ENCODE data around the gene MAT2A.

Gene MAT2A

GRCh38 chr2:85538507-85539360, at the start of gene MAT2A:
Gene MAT2A (plus strand): TSS chr2:85539168. CDS start chr2:85539288, 120 bp downstream.
- DNase-seq: peak; percentile 66 to 99 (median 97)

DNA sequence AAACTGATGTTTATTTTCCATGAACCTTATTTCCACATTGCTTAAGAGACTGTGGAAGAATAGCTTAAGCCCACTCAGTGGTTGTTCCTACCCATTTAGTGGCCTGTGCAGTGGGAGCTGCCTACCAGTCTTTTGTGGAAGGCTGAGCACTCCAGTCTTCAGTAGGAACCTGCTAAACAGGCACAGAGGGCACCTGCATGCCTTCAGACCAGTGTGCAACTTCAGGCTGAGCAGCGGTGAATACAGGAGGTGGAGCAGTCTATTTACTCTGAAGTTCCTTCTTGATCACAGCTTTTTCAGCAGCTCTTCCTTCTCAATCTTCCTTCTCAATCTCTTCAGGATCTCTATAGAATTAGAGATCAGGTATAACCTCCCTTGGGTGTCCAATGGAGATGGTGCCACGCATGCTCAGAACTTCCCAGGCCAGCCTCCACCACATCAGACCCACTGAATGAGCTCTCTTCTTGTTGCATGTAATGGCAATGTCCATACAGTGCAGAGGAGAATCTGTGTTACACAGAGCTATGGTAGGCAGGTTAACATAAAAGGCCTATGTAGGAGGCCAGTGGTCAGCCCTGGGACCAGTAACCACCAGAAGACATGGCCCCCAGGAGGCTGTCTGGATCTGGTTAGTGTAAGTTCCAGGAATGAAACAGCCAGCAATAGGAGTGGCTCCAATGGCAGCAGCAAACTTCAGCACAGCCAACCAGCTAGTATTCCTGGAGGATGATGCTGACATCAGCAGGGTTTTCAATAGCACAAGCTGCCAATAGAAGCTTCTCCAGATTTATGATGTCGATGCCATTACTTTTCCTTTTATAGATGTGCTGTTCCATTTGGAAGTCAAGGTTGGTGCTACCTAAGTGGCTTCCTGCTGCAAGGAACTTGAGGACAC, 47.9 kb upstream of the MAT2A start:
- no peak for DNase-seq

DNA sequence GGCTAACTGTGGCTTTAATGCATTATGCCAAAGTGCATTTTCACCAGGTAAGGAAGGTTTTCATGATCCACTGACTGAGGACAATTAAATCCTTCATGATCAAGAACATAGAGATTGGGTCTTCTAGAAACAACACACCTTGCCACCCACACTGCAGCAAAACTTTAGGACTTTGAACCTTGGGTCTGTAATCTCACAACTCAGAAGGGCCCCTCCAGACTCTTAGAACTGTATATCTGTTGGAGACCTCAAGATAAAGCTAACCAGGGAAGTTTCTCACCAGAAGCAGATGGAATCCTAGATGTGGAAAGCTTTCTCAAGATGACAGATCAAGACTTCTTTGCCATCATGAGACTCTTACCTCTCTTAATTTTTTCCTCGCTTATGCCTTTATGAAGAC, 42.5 kb upstream of the MAT2A start:
- no peak for DNase-seq

DNA sequence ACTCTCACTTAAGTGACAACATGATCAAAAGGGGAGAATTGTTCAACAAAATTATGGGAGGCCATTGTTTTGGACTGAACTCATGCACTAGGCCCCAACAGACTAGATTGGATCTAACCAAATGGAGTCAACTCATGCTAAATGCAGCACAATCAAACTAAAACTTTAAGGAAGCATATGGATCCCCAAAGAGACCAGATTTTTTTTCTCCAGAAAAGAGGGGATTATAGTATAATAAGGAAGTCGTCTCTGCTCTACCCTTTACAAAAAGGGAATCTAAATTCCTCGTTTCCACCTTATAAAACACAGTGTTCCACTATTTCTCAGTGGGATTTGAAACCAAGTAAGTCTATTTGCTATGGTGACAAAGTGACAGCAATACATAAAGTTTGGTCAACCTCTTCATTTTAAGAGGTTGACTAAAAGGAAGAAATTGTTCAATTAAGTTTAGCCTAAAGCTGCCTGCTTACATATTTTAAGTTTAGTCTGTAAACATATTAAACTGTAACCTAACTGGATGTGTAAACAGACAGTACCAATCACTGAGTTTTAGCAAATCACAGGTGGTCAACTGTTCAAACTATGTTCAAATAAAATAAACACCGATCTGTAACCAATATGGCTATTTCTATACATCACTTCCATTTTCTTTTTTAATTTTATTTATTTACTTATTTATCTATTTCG, 40.9 kb upstream of the MAT2A start:
- no peak for DNase-seq

DNA sequence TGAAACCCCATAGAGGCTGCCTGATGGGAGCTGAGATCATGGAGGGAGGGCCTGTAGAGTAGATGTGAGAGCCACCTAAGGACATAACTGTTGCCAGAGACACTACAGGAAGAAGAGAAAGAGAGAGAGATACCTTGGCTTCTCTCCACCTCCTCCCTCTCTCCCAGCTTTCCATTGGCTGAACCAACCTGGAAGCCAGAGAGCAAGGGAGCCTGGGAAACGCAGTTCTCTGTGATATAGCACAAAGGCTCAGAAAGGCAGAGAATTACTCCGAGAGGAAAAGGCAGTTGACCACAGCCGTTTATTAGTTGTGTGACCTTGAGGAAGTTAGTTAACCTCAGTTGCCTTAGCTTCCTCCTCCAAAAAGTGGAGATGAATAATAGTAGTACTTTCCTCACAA, 37.7 kb upstream of the MAT2A start:
- DNase-seq: peak in 1 of 14 donors; percentile 3

DNA sequence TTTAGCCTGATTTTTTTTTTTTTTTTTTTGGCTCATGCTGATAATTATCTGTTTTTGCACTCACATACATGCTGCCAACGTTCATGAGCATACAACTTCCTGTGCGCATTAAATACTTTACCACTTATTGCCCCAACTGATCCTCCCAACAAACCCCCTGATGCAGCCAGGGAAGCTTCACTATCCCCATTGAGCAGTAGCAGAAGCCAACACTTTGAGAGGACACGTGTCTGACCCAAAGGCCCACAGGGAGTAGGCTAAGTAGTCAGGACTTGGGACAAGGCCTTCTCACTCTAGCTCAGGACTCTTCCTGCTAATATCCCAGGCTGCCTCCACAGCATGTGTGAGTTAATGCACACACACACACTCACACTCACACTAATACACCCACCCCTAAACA, 36.2 kb upstream of the MAT2A start:
- no peak for DNase-seq

- DNase-seq: peak in 4 of 14 donors; percentile 24 to 36 (median 31)
These were observed 35.7 kb upstream of the MAT2A start for GRCh38 chr2:85503168-85503850.

GRCh38 chr2:85503851-85504777, 34.9 kb upstream of the MAT2A start:
- no peak for DNase-seq

- peak in 2 of 14 donors; percentile 18 to 67 for DNase-seq
These were observed 34.1 kb upstream of the MAT2A start for GRCh38 chr2:85504778-85505261.

DNA sequence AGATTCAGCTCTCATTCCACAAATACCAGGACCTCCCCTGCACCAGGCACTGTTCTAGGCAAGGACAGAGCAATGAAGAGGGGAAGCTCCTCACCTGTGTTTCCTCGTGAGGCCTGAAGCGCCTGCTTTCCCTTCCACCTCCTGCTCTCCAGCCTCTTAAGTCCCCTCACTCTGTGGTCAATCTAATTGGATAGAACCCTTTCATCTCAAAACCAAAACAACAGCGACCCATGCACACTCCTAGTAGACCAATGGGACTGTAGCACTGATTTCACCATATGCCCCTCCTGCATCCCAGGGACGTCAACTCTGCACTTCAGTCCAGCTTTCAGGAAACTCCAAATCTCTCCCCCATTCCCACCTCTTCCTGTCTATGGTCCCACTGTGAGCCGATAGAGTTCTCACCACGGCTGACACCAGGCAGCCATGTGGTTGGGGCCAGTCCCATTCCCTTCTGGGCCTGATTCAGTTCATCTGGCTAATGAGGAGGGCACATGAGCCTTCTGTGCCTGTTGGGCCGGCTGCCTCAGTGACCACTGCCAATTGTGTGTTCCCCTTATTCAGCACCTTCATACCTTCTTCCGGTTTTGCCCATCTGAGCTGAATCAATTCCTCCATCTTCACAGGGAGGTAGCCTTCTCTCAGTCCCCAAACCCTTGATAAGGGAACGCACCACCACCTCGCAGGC, 33.3 kb upstream of the MAT2A start:
- peak in 1 of 14 donors; percentile 8 for DNase-seq

DNA sequence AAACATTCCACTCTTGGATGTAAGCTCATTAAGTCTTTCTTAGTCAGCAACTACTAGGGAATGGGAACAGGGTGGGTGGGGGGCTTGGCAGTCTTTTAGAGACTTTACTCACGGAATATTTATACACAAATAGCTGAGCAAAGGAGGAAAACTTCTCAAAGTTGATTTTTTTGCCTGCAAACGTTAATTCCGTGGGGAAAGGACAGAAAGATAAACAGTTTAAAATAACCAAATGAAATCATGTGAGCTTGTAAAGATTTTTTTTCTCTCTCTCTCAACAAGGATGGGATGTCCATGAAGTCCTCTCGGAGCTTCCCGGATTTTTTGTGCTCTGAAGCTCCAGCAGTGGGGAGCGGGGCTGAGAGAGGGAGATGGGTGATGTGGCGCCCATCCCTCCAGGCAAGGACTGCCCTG, 32.2 kb upstream of the MAT2A start:
- no peak for DNase-seq

GRCh38 chr2:85511008-85511811, 27.8 kb upstream of the MAT2A start:
- DNase-seq: no peak

DNA sequence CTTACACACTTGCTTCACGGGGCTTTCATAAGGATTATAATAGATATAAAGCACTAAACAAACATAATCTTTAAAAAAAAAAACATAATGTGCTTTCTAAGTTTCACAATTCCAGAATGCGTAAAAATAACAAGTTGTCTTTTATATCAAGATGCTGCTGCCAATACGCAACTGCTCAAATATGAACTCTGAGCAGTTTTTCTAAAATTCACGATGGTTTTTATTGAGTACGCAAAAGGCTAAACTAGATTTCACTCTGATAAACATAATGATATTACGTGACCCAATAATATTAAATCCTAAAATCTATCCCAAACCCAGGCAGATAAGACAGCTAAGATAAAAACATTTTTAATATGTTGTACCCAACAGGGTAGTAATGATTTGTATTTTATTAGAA, 24.6 kb upstream of the MAT2A start:
- no peak for DNase-seq

- DNase-seq: no peak
These were observed 22.1 kb upstream of the MAT2A start for GRCh38 chr2:85516653-85517389.

- no peak for DNase-seq
These were observed 16.8 kb upstream of the MAT2A start for GRCh38 chr2:85522090-85522647.

DNA sequence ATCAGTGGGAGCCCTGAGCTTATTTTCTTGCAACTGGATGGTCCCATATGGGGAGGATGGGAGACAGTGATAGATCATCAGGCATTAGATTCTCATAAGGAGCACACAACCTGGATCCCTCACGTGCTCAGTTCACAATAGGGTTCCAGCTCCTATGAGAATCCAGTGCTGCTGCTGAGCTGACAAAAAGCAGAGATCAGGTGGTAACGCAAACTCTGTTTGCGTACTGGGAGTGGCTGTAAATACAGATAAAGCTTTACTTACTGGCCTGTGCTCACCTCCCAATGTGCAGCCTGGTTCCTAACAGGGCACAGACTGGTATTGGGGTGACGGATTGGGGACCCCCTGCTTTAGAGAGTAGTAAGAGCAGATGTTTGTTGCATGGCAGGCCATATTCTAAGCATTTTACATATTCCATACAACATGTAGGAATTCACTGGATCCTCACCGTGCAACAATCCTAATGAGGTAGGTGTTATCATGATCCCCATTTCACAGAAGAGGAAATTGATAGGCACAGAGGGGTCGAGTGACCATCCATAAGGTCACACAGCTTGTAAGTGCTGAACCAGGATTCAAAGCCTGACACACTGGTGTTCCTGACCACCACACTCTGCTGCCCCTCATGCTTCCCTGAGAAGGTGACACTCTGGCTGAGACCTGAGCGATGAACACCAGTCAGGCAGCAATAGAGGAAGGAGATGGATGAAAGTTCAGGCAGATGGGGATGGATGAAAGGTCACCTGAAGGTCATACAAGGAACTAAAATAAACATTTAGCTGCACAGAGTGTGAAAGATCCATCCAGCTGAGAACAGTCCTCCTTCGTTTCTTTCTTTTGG, 15.7 kb upstream of the MAT2A start:
- no peak for DNase-seq

DNA sequence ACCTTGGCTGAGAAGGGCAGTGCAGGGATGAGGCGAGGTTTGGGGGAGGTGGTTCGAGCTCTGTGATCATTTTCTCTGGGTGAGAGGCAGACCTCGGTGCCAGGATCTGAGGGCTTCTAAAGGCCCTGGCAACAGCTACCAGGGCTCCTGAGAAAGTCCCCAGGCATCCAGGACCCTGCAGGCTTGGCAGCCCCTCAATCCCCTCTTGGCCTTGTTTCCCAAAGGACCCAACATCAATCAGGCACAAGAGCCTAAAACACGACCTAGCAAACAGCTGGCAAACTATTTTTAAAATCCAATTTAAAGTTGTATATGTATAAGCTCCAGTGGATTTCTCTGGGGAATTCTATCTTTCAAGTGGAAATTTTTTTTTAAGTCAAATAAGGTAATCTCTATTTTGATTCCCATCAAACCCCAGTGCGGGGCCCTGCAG, 15.0 kb upstream of the MAT2A start:
- peak in 4 of 14 donors; percentile 12 to 51 (median 42) for DNase-seq
